WTC11 (cell line): ENCODE data around the gene EGLN1. TPM values are rescaled to one million over a fixed set of nuclear protein-coding genes. Genes with fewer than 3 reads are reported as not detected.

Experiments
- ATAC-seq: fragments of 200-7000 bp; cut with Tn5 transposase; 2 replicates; pipeline ENCODE4 v1.10.0; 2021; ENCODE audit warnings: mild to moderate bottlenecking, moderate library complexity
- CTCF ChIA-PET: fragments of 300-600 bp; sonication (Branson Sonifier 250); formaldehyde crosslinking; loops from one replicate; lab custom pipeline; 2021; ENCODE audit warnings: antibody characterized with exemption; lab: Charles Lee
- POLR2A ChIA-PET: fragments of 350-600 bp; sonication (Branson Sonifier 250); formaldehyde crosslinking; loops from one replicate; lab custom pipeline; 2021; ENCODE audit warnings: antibody characterized with exemption; lab: Charles Lee
- DNase-seq: peaks from one replicate; pipeline ENCODE4 v3.0.0; 2021; ENCODE audit warnings: low spot score
- H3K27ac Mint-ChIP-seq: 2 replicates; pipeline ENCODE4 v1.8.0; 2021; ENCODE audit warnings: mixed read lengths
- H3K27me3 Mint-ChIP-seq: 2 replicates; pipeline ENCODE4 v1.8.0; 2021; ENCODE audit warnings: low read depth, mild to moderate bottlenecking, moderate library complexity, mixed read lengths
- H3K36me3 Mint-ChIP-seq: 2 replicates; pipeline ENCODE4 v1.8.0; 2021; ENCODE audit warnings: mixed read lengths
- H3K4me1 Mint-ChIP-seq: 2 replicates; pipeline ENCODE4 v1.8.0; 2022; ENCODE audit warnings: mixed read lengths
- H3K4me3 Mint-ChIP-seq: 2 replicates; pipeline ENCODE4 v1.8.0; 2021; ENCODE audit warnings: mild to moderate bottlenecking, moderate library complexity, mixed read lengths
- H3K9me3 Mint-ChIP-seq: 2 replicates; pipeline ENCODE4 v1.8.0; 2021; ENCODE audit warnings: mixed read lengths
- AFF4 ChIP-seq: sonication (generic); formaldehyde crosslinking; IDR thresholded peaks from 2 replicates; pipeline ENCODE4 v1.8.1; 2023; ENCODE audit warnings: mild to moderate bottlenecking, missing genetic modification reagents, borderline replicate concordance
- ATF2 ChIP-seq: sonication (generic); formaldehyde crosslinking; IDR thresholded peaks from 2 replicates; pipeline ENCODE4 v1.8.1; 2022; ENCODE audit warnings: low read depth, missing genetic modification reagents, borderline replicate concordance
- ATF3 ChIP-seq: sonication (generic); formaldehyde crosslinking; conservative IDR thresholded peaks from 2 replicates; pipeline ENCODE4 v1.8.1; 2022; ENCODE audit warnings: mild to moderate bottlenecking, missing genetic modification reagents
- CTCF ChIP-seq: fragments of 200-600 bp; IDR thresholded peaks from 2 replicates; pipeline ENCODE4 v1.8.0; 2022; ENCODE audit warnings: antibody characterized with exemption
- ERG ChIP-seq: fragments of 250-450 bp; sonication (Bioruptor Pico); IDR thresholded peaks from 2 replicates; pipeline ENCODE4 v1.8.0; 2021; ENCODE audit warnings: mild to moderate bottlenecking
- HMGXB4 ChIP-seq: sonication (generic); formaldehyde crosslinking; IDR thresholded peaks from 2 replicates; pipeline ENCODE4 v1.8.1; 2023; ENCODE audit warnings: mild to moderate bottlenecking, moderate library complexity, missing genetic modification reagents
- IRF2 ChIP-seq: sonication (generic); formaldehyde crosslinking; IDR thresholded peaks from 2 replicates; pipeline ENCODE4 v1.8.0; 2022; ENCODE audit warnings: low read depth, missing genetic modification reagents, borderline replicate concordance
- MYBL2 ChIP-seq: sonication (generic); formaldehyde crosslinking; IDR thresholded peaks from 2 replicates; pipeline ENCODE4 v1.8.1; 2023; ENCODE audit warnings: mild to moderate bottlenecking, moderate library complexity, missing genetic modification reagents
- OVOL2 ChIP-seq: fragments of 250-450 bp; sonication (Bioruptor Pico); IDR thresholded peaks from 2 replicates; pipeline ENCODE4 v1.9.0; 2021; ENCODE audit warnings: mild to moderate bottlenecking, borderline replicate concordance
- PREB ChIP-seq: sonication (generic); formaldehyde crosslinking; IDR thresholded peaks from 2 replicates; pipeline ENCODE4 v1.8.1; 2022; ENCODE audit warnings: mild to moderate bottlenecking, missing genetic modification reagents, moderate library complexity, borderline replicate concordance
- PRRX2 ChIP-seq: fragments of 250-450 bp; sonication (Bioruptor Pico); IDR thresholded peaks from 2 replicates; pipeline ENCODE4 v1.8.0; 2021; ENCODE audit warnings: mild to moderate bottlenecking
- SMAD3 ChIP-seq: sonication (generic); formaldehyde crosslinking; IDR thresholded peaks from 2 replicates; pipeline ENCODE4 v1.8.0; 2022; ENCODE audit warnings: missing genetic modification reagents, mild to moderate bottlenecking, borderline replicate concordance
- SOX15 ChIP-seq: fragments of 250-450 bp; sonication (Bioruptor Pico); IDR thresholded peaks from 2 replicates; pipeline ENCODE4 v1.9.0; 2021; ENCODE audit warnings: mild to moderate bottlenecking
- STAT6 ChIP-seq: sonication (generic); formaldehyde crosslinking; conservative IDR thresholded peaks from 2 replicates; pipeline ENCODE4 v1.8.1; 2023; ENCODE audit warnings: mild to moderate bottlenecking, low read depth, missing genetic modification reagents, moderate library complexity
- TEAD1 ChIP-seq: sonication (generic); formaldehyde crosslinking; IDR thresholded peaks from 2 replicates; pipeline ENCODE4 v1.8.0; 2022; ENCODE audit warnings: mild to moderate bottlenecking, missing genetic modification reagents
- ZNF263 ChIP-seq: sonication (generic); formaldehyde crosslinking; IDR thresholded peaks from 2 replicates; pipeline ENCODE4 v1.8.1; 2022; ENCODE audit warnings: low read depth, mild to moderate bottlenecking, moderate library complexity, missing genetic modification reagents
- ZNF396 ChIP-seq: fragments of 250-450 bp; sonication (Bioruptor Pico); IDR thresholded peaks from 2 replicates; pipeline ENCODE4 v1.8.0; 2021; ENCODE audit warnings: mild to moderate bottlenecking, moderate library complexity, borderline replicate concordance
- ZNF423 ChIP-seq: fragments of 250-450 bp; sonication (Bioruptor Pico); IDR thresholded peaks from 2 replicates; pipeline ENCODE4 v2.1.2; 2022; ENCODE audit warnings: mild to moderate bottlenecking, moderate library complexity
- total RNA-seq: library from RNA; stranded (reverse); gene quantifications from 3 replicates; pipeline ENCODE4 v1.2.3, GENCODE V29; 2021

EGLN1 gene
- total RNA-seq, 1 experiment from 2014 or later = 13.7 TPM

GRCh38 chr1:231390071-231390470 lies 32.0 kb downstream of the EGLN1 start (continued):
- TF ChIP-seq ERG (CRISPR knock-in tag) = no peak
- no peak for TF ChIP-seq AFF4 (CRISPR knock-in tag)

GRCh38 chr1:231387770-231388669 lies 34.1 kb downstream of the EGLN1 start:
- no peak for ATAC-seq
- TF ChIP-seq HMGXB4 (no peak), ATF2 (CRISPR knock-in tag) (no peak), ERG (CRISPR knock-in tag) (no peak), SOX15 (CRISPR knock-in tag) (no peak), STAT6 (CRISPR knock-in tag) (no peak), OVOL2 (CRISPR knock-in tag) (no peak), ATF3 (CRISPR knock-in tag) (no peak), IRF2 (no peak), ZNF423 (no peak), MYBL2 (no peak), TEAD1 (CRISPR knock-in tag) (no peak), PRRX2 (CRISPR knock-in tag) (no peak), SMAD3 (CRISPR knock-in tag) (no peak), PREB (CRISPR knock-in tag) (no peak), ZNF396 (CRISPR knock-in tag) (no peak), ZNF263 (CRISPR knock-in tag) (no peak), CTCF (no peak)

More at GRCh38 chr1:231387770-231388669, 34.1 kb downstream of the EGLN1 start:
- DNase-seq = no peak
- ChIA-PET CTCF (no interaction called here), POLR2A (no interaction called here)
- no peak overlapping the region for H3K4me3 Mint-ChIP-seq
- no peak overlapping the region for H3K27ac Mint-ChIP-seq
- no peaks in the 10 kb centered on the region for H3K9me3 Mint-ChIP-seq
- no peaks in the 10 kb centered on the region for H3K4me1 Mint-ChIP-seq
- no peaks in the 10 kb centered on the region for H3K36me3 Mint-ChIP-seq
- no peaks in the 10 kb centered on the region for H3K27me3 Mint-ChIP-seq
